GM04503 (cell line): ENCODE results near the gene PLPPR4.

Experiments
- DNase-seq: peaks from one replicate; pipeline ENCODE4 v3.0.0-alpha.2; 2012; ENCODE audit warnings: low read depth

PLPPR4 gene

GRCh38 chr1:99348397-99349132 lies 84.3 kb downstream of the PLPPR4 start:
- DNase-seq: no peak

GRCh38 chr1:99352821-99353220 lies 88.5 kb downstream of the PLPPR4 start:
- no peak for DNase-seq

GRCh38 chr1:99358770-99359169 lies 94.5 kb downstream of the PLPPR4 start:
- DNase-seq: no peak
